DOHH2 (cell line): Measurements from ENCODE around the gene IER3.
"Not testable (repeated sequence)": the region's sequence is repeated elsewhere in the genome, so short reads cannot be mapped to it uniquely, and the experiment has no call there.

Experiments used
- EZH2phosphoT487 ChIP-seq: fragments of 200-600 bp; sonication (generic); IDR thresholded peaks from 2 replicates; pipeline ENCODE4 v1.6.1; 2017; ENCODE audit warnings: borderline replicate concordance, mild to moderate bottlenecking, antibody characterized with exemption, low read length, moderate library complexity, mixed read lengths
- TF ChIP-seq, protein P1 (sequence below): fragments of 200-600 bp; sonication (generic); IDR thresholded peaks from one replicate; pipeline ENCODE4 v1.5.1; 2014; ENCODE audit warnings: antibody characterized with exemption, mild to moderate bottlenecking, low read depth, low read length; ENCODE audit not compliant: poor library complexity, severe bottlenecking

DNA sequence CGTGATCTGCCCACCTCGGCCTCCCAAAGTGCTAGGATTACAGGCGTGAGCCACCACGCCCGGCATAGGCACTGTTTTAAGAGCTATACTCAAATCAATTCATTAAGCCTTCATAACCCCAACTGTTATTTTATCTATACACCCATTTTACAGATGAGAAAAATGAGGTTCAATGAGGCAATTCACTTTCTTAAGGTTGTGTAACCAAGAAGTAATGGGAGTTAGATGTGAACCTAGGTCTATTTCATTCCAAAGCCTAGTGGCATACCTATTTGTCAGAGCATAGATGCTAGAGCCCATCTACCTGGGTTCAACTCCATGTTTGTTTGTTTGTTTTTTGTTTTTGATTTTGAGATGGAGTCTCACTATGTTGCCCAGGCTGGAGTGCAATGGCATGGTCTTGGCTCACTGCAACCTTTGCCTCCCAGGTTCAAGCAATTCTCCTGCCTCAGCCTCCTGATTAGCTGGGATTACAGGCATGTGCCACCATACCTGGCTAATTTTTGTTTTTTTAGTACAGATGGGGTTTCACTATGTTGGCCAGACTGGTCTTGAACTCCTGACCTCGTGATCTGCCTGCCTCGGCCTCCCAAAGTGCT, 12.2 kb upstream of the IER3 start:
- not testable (repeated sequence) for TF ChIP-seq EZH2phosphoT487
- TF ChIP-seq, protein P1, sequence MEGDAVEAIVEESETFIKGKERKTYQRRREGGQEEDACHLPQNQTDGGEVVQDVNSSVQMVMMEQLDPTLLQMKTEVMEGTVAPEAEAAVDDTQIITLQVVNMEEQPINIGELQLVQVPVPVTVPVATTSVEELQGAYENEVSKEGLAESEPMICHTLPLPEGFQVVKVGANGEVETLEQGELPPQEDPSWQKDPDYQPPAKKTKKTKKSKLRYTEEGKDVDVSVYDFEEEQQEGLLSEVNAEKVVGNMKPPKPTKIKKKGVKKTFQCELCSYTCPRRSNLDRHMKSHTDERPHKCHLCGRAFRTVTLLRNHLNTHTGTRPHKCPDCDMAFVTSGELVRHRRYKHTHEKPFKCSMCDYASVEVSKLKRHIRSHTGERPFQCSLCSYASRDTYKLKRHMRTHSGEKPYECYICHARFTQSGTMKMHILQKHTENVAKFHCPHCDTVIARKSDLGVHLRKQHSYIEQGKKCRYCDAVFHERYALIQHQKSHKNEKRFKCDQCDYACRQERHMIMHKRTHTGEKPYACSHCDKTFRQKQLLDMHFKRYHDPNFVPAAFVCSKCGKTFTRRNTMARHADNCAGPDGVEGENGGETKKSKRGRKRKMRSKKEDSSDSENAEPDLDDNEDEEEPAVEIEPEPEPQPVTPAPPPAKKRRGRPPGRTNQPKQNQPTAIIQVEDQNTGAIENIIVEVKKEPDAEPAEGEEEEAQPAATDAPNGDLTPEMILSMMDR, result not testable (repeated sequence)
